Measurements from ENCODE around the gene PAIP2.

Gene PAIP2

DNA sequence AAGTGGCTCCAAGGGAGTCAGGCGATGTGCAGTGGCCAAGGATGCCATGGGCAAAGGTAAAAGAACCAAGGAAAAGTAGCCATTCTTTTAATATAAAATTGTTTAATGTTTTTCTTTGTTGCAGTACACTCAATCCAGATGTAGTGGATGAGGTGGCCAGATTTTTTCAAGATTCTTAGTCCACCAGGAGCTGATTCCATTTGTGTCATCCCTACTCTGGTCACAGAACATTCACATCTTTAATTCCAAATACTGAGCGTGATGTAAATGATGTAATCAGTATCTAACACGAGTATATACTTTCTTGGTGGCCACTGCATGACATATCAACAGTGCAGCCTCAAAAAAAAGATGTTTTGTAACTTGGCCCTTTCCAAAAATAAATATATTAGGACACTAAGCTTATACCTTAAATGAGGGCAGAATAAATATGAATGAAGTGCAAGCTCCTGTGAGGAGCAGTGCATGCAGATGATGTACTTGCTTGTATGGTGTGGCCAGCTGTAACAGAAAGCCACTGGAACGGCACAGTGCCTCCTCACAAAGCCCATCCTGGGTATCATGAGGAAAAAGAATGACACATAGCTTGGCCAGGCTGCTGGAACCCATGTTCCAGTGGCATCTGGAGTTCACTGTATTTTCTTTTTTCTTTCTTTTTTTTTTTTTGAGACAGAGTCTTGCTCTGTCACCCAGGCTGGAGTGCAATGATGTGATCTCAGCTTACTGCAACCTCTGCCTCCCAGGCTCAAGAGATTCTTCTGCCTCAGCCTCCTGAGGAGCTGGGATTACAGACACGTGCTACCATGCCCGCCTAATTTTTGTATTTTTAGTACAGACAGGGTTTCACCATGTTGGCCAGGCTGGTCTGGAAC, 68.7 kb downstream of the PAIP2 start:
- Mint-ChIP-seq H3K4me3 (no peak overlapping the region), H3K27ac (no peak overlapping the region), H3K27me3 (ENCODE audit: low read depth) (no peaks in the 10 kb centered on the region), H3K9me3 (no peaks in the 10 kb centered on the region), H3K4me1 (ENCODE audit: low read depth) (peaks cover 41% of the 10 kb centered on the region), H3K36me3 (ENCODE audit: low read depth) (peaks cover 7% of the 10 kb centered on the region)
- DNase-seq (ENCODE audit: low spot score) = no peak

DNA sequence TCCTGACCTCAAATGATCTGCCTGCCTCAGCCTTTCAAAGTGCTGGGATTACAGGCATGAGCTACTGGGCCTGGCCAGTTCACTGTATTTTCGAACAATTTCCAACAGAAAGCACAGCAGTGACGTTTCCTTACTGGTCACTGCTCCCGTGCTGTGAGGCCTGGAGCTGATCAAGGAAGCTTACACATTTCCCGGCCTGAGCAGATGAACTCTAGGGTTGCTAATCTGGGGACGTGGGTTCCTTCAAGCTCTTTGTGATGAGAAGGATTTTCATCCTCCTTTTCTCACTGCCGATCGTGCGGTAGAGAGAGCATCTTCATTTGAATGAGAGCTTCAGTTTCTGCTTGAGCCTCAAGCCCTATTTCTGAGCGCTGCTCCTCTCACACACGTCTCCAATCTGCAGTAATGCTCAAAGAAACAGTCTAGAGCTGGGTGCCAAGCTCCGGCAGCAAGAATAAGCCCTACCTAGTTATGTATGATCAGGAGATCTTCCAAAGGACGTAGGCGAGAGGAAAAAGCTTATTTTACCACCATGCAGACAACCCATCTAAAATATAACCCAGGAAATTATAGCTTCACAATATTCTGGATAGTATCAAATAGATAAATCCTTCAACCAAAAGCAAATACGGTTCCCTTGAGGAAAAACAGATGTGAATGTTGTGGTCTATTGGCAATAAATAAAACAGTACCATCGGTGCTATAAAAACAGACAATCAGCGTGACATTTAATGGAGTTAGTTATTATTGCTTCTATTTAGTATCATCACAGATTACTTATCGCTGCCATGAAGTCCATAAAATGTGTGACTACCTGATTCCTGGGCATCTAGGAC, 69.6 kb downstream of the PAIP2 start:
- peaks cover 7% of the 10 kb centered on the region for H3K36me3 Mint-ChIP-seq (ENCODE audit: low read depth)
- peaks cover 50% of the 10 kb centered on the region for H3K4me1 Mint-ChIP-seq (ENCODE audit: low read depth)

DNA sequence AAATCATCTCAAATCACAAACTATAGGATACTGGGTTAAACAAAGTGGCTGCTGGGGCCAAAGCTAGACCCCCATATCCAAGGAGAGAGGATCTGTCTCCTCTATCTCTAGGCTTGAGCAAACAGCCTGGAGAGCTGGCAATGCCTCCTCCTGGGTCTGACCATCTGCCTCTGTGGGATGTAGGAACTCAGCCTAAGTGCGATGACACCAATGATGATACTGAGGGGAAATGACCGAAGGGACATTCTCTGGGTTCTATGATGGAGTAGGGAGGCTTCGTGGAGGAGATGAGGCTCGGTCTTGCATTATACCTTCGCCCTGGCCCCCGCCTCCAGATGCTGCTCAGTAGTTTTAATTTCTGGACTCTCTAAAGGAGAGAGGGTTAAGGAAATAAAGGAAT, 71.5 kb downstream of the PAIP2 start:
- Mint-ChIP-seq H3K4me1 (ENCODE audit: low read depth) (peaks cover 45% of the 10 kb centered on the region), H3K36me3 (ENCODE audit: low read depth) (peaks cover 7% of the 10 kb centered on the region), H3K9me3 (no peaks in the 10 kb centered on the region), H3K27me3 (ENCODE audit: low read depth) (no peaks in the 10 kb centered on the region), H3K27ac (peak overlapping the region; percentile 89), H3K4me3 (peak overlapping the region; percentile 71)
- no peak for DNase-seq (ENCODE audit: low spot score)

More for the DNA sequence above, 69.6 kb downstream of the PAIP2 start:
- no peak overlapping the region for H3K4me3 Mint-ChIP-seq
- H3K9me3 Mint-ChIP-seq = no peaks in the 10 kb centered on the region
- no peak overlapping the region for H3K27ac Mint-ChIP-seq
- DNase-seq (ENCODE audit: low spot score) = no peak
- no peaks in the 10 kb centered on the region for H3K27me3 Mint-ChIP-seq (ENCODE audit: low read depth)

DNA sequence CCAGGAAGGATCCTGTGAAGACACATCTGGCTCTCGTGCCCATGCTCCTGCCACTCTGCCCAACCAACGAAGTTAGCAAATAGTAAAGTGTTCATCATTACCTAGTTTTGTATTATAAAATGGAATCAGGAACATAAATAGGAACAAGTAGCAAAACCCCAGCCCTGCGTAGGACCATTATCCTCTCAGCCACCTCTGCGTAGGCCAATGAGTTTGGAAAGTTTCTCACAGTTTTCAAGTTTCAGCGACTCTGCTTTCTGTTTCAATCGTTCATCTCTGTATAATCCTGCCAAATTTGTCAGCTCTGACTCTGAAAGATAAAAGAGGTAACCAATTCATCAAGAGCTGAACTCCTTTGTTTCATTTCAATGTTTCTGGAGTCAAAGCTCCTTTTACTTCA, 72.3 kb downstream of the PAIP2 start:
- no peaks in the 10 kb centered on the region for H3K9me3 Mint-ChIP-seq
- peaks cover 13% of the 10 kb centered on the region for H3K36me3 Mint-ChIP-seq (ENCODE audit: low read depth)
- peaks cover 51% of the 10 kb centered on the region for H3K4me1 Mint-ChIP-seq (ENCODE audit: low read depth)
- peak overlapping the region; percentile 71 for H3K4me3 Mint-ChIP-seq
- DNase-seq (ENCODE audit: low spot score) = peak; percentile 23
- no peaks in the 10 kb centered on the region for H3K27me3 Mint-ChIP-seq (ENCODE audit: low read depth)
- peak overlapping the region; percentile 89 for H3K27ac Mint-ChIP-seq

DNA sequence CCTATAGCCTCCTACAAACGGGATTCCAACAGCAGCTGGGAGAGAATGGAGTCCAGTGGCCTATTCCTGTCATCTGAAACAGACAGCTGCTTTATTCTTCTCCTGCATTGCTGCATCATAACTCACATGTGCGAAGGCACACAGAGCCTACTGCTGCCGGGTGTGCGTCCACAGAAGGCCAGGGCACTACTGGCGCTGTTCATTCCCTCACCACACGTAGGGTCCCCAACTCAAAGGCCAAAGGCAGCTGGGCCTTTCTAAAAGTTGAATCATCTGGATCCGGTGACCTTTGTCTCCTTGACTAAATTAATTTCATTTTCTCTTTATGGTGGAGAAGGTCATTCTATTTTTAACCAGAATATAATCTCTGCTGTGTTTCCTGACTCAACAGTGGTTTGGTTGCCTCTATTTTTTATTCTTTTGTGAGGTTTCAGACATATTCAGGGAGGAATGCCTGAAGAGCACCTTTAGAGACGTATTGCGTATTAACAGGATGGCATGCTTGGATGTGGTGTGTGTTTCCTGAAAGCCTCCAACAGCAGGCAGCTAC, 73.0 kb downstream of the PAIP2 start:
- Mint-ChIP-seq H3K27ac (peak overlapping the region; percentile 89), H3K4me1 (ENCODE audit: low read depth) (peaks cover 54% of the 10 kb centered on the region), H3K4me3 (peak overlapping the region; percentile 71), H3K36me3 (ENCODE audit: low read depth) (peaks cover 14% of the 10 kb centered on the region), H3K9me3 (no peaks in the 10 kb centered on the region), H3K27me3 (ENCODE audit: low read depth) (no peaks in the 10 kb centered on the region)
- peak; percentile 31 for DNase-seq (ENCODE audit: low spot score)

DNA sequence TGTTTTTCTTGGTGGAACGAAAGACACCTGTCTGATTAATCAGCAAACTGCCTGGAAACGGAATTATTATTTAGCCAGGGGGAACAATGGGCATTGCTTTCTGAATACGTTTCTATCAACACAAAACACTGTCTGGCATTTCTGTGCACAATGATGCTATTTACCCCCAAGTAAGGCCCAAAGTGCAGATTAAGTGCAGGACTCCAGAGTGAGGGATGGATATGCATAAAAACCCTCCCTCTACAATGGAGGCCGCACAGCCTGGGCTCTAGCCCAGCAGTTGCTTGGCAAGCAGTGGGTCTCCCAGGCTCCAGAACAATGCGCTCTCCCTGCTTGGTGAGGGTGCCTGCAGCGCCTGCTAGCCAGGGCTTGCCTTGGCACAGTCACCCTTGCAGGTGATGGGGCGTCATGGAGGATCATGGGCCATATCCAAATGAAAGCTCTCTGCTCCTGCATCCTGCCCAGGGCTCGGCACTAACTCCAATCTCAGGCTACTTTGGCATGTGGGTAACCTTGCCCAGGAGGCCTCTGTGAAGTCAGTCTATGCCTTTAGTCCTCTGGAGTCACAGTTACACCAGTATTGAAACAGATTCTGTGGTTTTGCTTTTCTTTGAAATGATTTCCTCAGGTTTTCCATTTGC, 73.7 kb downstream of the PAIP2 start:
- no peaks in the 10 kb centered on the region for H3K9me3 Mint-ChIP-seq
- DNase-seq (ENCODE audit: low spot score) = peak; percentile 66
- peak overlapping the region; percentile 71 for H3K4me3 Mint-ChIP-seq
- H3K4me1 Mint-ChIP-seq (ENCODE audit: low read depth) = peaks cover 54% of the 10 kb centered on the region
- no peaks in the 10 kb centered on the region for H3K27me3 Mint-ChIP-seq (ENCODE audit: low read depth)
- H3K27ac Mint-ChIP-seq = peak overlapping the region; percentile 89
- H3K36me3 Mint-ChIP-seq (ENCODE audit: low read depth) = peaks cover 15% of the 10 kb centered on the region

DNA sequence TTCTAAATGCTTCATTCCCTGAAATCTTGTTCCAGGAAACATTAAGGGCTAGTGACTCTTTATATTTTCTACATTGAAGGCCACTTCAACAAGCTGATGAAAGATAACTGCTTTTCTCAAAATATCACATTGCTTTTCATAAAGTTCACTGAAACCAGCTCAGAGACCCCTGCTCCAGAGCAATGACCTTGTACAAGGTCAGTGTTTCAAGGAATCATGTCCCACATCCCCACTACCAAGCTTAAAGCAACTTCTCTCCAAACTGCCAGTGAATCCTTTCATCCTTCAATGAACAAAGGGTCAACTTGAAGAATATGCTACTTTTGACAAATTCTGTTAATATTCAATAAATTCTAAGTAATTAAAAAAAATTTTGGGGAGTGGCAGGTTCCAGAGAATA, 74.2 kb downstream of the PAIP2 start:
- H3K27me3 Mint-ChIP-seq (ENCODE audit: low read depth) = no peaks in the 10 kb centered on the region
- H3K27ac Mint-ChIP-seq = peak overlapping the region; percentile 89
- H3K4me1 Mint-ChIP-seq (ENCODE audit: low read depth) = peaks cover 54% of the 10 kb centered on the region
- no peak for DNase-seq (ENCODE audit: low spot score)
- peaks cover 17% of the 10 kb centered on the region for H3K36me3 Mint-ChIP-seq (ENCODE audit: low read depth)
- peak overlapping the region; percentile 71 for H3K4me3 Mint-ChIP-seq
- no peaks in the 10 kb centered on the region for H3K9me3 Mint-ChIP-seq

DNA sequence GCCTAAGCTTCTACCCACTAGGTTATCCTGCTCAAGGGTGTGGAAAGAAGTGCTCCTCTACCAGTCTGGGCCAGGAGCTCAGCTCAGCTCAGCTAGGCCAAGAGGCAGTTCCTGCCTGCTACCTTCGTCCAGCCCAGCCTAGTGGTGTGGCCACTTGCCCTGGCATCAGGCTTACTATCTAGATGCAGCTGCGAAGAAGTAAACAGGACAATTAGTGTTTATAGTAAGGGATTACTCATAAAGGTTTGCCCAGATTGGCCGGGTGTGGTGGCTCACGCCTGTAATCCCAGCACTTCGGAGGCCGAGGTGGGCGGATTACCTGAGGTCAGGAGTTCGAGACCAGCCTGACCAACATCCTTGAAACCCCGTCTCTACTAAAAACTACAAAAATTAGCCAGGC, 75.0 kb downstream of the PAIP2 start:
- H3K27me3 Mint-ChIP-seq (ENCODE audit: low read depth) = no peaks in the 10 kb centered on the region
- peaks cover 18% of the 10 kb centered on the region for H3K36me3 Mint-ChIP-seq (ENCODE audit: low read depth)
- no peak for DNase-seq (ENCODE audit: low spot score)
- H3K27ac Mint-ChIP-seq = peak overlapping the region; percentile 89
- no peaks in the 10 kb centered on the region for H3K9me3 Mint-ChIP-seq
- H3K4me3 Mint-ChIP-seq = no peak overlapping the region
- peaks cover 51% of the 10 kb centered on the region for H3K4me1 Mint-ChIP-seq (ENCODE audit: low read depth)

DNA sequence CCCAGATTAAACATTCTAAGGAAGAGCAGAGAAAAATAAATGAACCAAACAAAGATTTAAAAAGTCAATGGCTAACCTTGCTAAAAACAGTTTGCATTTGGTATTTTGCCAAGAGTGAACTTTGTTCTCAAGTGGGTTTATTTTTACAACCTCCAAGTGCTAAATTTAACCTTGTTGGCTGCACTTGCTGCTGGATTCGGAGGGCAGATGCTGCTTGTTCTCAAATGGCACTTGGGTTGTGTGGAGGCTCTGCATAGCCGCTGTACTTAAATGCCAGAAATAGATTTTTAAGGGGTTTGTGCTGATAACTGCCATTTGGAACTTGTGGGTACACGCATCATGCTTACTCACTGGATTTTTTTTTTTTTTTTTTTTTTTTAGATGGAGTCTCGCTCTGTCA, 75.6 kb downstream of the PAIP2 start:
- H3K27ac Mint-ChIP-seq = peak overlapping the region; percentile 14

DNA sequence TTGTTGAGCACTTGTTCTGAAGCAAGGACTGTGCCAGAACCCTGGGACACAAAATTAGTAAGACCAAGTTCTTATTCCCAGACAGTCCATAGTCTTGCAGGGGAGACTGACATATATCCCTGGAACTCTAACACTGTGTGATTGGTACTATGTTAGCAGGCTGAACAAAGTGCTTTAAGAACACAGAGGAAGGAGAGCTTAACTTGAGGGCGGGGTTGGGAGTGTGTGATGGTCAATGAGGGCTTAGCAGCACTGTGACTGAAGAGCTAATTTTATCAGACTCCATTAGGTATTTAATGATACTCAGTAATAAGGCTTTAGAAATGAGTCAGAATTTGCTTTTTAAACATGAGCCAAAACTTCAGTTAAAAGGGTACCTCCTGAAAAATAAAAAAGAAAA, 77.1 kb downstream of the PAIP2 start:
- H3K36me3 Mint-ChIP-seq (ENCODE audit: low read depth) = peaks cover 23% of the 10 kb centered on the region
- DNase-seq (ENCODE audit: low spot score) = no peak
- H3K9me3 Mint-ChIP-seq = no peaks in the 10 kb centered on the region
- H3K27ac Mint-ChIP-seq = no peak overlapping the region
- H3K4me1 Mint-ChIP-seq (ENCODE audit: low read depth) = peaks cover 42% of the 10 kb centered on the region
- no peak overlapping the region for H3K4me3 Mint-ChIP-seq
- no peaks in the 10 kb centered on the region for H3K27me3 Mint-ChIP-seq (ENCODE audit: low read depth)

More for the DNA sequence above, 75.6 kb downstream of the PAIP2 start:
- H3K4me3 Mint-ChIP-seq = no peak overlapping the region
- no peaks in the 10 kb centered on the region for H3K27me3 Mint-ChIP-seq (ENCODE audit: low read depth)
- H3K9me3 Mint-ChIP-seq = no peaks in the 10 kb centered on the region
- peaks cover 51% of the 10 kb centered on the region for H3K4me1 Mint-ChIP-seq (ENCODE audit: low read depth)
- peak; percentile 15 for DNase-seq (ENCODE audit: low spot score)
- H3K36me3 Mint-ChIP-seq (ENCODE audit: low read depth) = peaks cover 16% of the 10 kb centered on the region

All from T-helper 2 cell treated with Interferon-gamma antibody and Interleukin-4, amounts not matched to agents 5 μg/mL and 100 μg/mL, for 36 hours (primary cell).